Natural killer cell (primary cell): ENCODE results near the gene CEMIP. TPM values are rescaled to one million over a fixed set of nuclear protein-coding genes. Genes with fewer than 3 reads are reported as not detected.

Source experiments
- ATAC-seq, 3 donors: fragments of 150-1000 bp in 2 of 3; fragments of 200-7000 bp in 1 of 3; cut with Tn5 transposase; 1 replicate in 1 of 3; 2 replicates in 2 of 3; pipeline ENCODE4 v1.10.0; 2021; ENCODE audit warnings: mild to moderate bottlenecking in 2 of 3, moderate library complexity in 2 of 3
- DNase-seq, 2 donors: peaks; one replicate each; pipeline versions ENCODE4 v3.0.0 to v3.0.0-alpha.2; 2013 to 2021; ENCODE audit warnings: mixed read lengths in 1 of 2
- H3K27ac ChIP-seq: one replicate; pipeline ENCODE4 v1.5.1; 2013; ENCODE audit warnings: mild to moderate bottlenecking, low read length
- H3K27me3 ChIP-seq: one replicate; pipeline ENCODE4 v1.6.1; 2013; ENCODE audit warnings: low read length; ENCODE audit not compliant: control insufficient read depth, insufficient read depth
- H3K36me3 ChIP-seq: one replicate; pipeline ENCODE4 v1.6.1; 2013; ENCODE audit warnings: low read length; ENCODE audit not compliant: control insufficient read depth, insufficient read depth
- H3K4me1 ChIP-seq: one replicate; pipeline ENCODE4 v1.6.1; 2013; ENCODE audit warnings: low read length; ENCODE audit not compliant: control insufficient read depth, insufficient read depth
- H3K4me3 ChIP-seq: one replicate; pipeline ENCODE4 v1.5.1; 2013; ENCODE audit warnings: low read length
- H3K9me3 ChIP-seq: one replicate; pipeline ENCODE4 v1.6.1; 2013; ENCODE audit warnings: low read length; ENCODE audit not compliant: control insufficient read depth, insufficient read depth
- H3K27ac Mint-ChIP-seq, 2 donors: one replicate each; pipeline ENCODE4 v1.8.0; 2022; ENCODE audit warnings: mild to moderate bottlenecking in 2 of 2, mixed read lengths in 2 of 2, moderate library complexity in 1 of 2
- H3K27me3 Mint-ChIP-seq, 2 donors: one replicate each; pipeline ENCODE4 v1.8.0; 2022; ENCODE audit warnings: low read depth in 2 of 2, mixed read lengths in 2 of 2
- H3K36me3 Mint-ChIP-seq: one replicate; pipeline ENCODE4 v1.8.0; 2022; ENCODE audit warnings: mixed read lengths
- H3K4me1 Mint-ChIP-seq, 2 donors: one replicate each; pipeline ENCODE4 v1.8.0; 2022; ENCODE audit warnings: mixed read lengths in 2 of 2
- H3K4me3 Mint-ChIP-seq: one replicate; pipeline ENCODE4 v1.8.0; 2022; ENCODE audit warnings: mild to moderate bottlenecking, moderate library complexity, mixed read lengths
- H3K9me3 Mint-ChIP-seq, 2 donors: one replicate each; pipeline ENCODE4 v1.8.0; 2022; ENCODE audit warnings: mixed read lengths in 2 of 2
- WGBS: methylation state at CpG from one replicate; pipeline ENCODE4 v1.1.7; 2013; ENCODE audit warnings: missing lambda C conversion rate; ENCODE audit not compliant: insufficient coverage; 5-methylcytosine and 5-hydroxymethylcytosine counted together
- intact Hi-C: fragments of 100-400 bp; cut with micrococcal nuclease; formaldehyde crosslinking; loops from one replicate; pipeline ENCODE4 v1.14.2; 2022
- total RNA-seq, 4 donors: library from RNA; stranded (reverse); fragments of 120-200 nt in 1 of 4; gene quantifications; one replicate each; pipeline versions ENCODE4 v1.2.3 to v1.2.4, GENCODE V29; 2013 to 2022
- TF ChIP-seq, protein P1 (sequence below): fragments of 200-600 bp; IDR thresholded peaks from one replicate; pipeline ENCODE4 v1.8.0; 2022; ENCODE audit warnings: antibody characterized with exemption

The CEMIP gene
- total RNA-seq, 3 donors from 2014 or later (not counting 1 experiment from before 2014, with no cell fraction given), result 0.07 to 0.82 TPM; not detected in 1

DNA sequence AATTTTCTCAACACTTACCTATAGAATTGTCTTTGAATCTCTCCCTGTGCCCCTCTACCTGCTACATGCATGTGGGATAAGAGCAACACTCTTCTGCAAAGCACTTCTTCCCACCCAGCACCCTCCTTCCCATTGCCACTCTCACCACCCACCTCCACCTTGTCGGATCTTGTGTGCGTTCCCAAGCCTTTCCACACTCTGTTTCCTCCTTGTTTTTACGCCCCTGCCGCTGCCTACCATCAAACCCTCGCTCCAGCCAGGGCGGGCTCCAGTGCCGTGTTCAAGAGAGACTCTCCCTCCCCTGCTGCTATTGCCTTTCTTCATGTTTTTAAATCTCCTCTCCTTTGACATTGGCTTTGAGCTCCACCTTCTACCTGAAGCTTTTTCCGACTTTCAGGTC, 43.8 kb upstream of the CEMIP start:
- Mint-ChIP-seq H3K9me3 (no peaks in the 10 kb centered on the region), H3K4me3 (no peak overlapping the region), H3K36me3 (no peaks in the 10 kb centered on the region), H3K27me3 (peaks cover 0 to 6% of the 10 kb centered on the region in 2 donors), H3K4me1 (peaks cover 0 to 5% of the 10 kb centered on the region in 2 donors), H3K27ac (no peak overlapping the region)
- H3K4me3 ChIP-seq, result no peak overlapping the region
- H3K9me3 ChIP-seq, result no peaks in the 10 kb centered on the region
- WGBS, result 96% methylated on average over 8 of the region's 8 CpGs
- ATAC-seq (no peak), DNase-seq (no peak)
- H3K27ac ChIP-seq, result no peak overlapping the region
- TF ChIP-seq, protein P1, sequence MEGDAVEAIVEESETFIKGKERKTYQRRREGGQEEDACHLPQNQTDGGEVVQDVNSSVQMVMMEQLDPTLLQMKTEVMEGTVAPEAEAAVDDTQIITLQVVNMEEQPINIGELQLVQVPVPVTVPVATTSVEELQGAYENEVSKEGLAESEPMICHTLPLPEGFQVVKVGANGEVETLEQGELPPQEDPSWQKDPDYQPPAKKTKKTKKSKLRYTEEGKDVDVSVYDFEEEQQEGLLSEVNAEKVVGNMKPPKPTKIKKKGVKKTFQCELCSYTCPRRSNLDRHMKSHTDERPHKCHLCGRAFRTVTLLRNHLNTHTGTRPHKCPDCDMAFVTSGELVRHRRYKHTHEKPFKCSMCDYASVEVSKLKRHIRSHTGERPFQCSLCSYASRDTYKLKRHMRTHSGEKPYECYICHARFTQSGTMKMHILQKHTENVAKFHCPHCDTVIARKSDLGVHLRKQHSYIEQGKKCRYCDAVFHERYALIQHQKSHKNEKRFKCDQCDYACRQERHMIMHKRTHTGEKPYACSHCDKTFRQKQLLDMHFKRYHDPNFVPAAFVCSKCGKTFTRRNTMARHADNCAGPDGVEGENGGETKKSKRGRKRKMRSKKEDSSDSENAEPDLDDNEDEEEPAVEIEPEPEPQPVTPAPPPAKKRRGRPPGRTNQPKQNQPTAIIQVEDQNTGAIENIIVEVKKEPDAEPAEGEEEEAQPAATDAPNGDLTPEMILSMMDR, result no peak
- no peaks in the 10 kb centered on the region for H3K27me3 ChIP-seq
- intact Hi-C loops, result no loop called here
- H3K36me3 ChIP-seq, result no peaks in the 10 kb centered on the region
- no peaks in the 10 kb centered on the region for H3K4me1 ChIP-seq

DNA sequence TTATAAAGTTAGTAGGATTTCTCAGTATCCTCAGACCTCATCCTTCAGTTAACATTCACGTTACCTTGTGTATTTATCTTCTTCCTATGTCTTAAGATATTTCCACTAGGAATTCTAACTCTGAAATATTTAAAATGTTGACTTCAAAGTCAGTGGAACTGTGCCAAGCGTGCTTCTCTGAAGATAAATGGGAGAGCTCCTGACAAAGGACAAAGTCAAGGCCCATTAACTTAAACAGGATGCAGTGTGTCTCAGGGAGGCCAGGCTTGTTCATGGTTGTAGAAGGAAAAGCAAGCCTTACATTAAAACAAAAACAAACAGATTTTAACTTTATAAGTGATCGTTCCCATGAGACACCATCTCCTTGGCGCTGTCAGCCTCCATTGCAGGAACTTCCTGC, 42.6 kb upstream of the CEMIP start:
- no peaks in the 10 kb centered on the region for H3K27me3 ChIP-seq
- H3K36me3 ChIP-seq, result no peaks in the 10 kb centered on the region
- H3K27ac ChIP-seq, result no peak overlapping the region
- H3K4me1 Mint-ChIP-seq, result no peaks in the 10 kb centered on the region
- H3K9me3 ChIP-seq, result no peaks in the 10 kb centered on the region
- H3K9me3 Mint-ChIP-seq, result no peaks in the 10 kb centered on the region
- TF ChIP-seq, protein P1, result no peak
- H3K4me3 ChIP-seq, result no peak overlapping the region
- H3K36me3 Mint-ChIP-seq, result no peaks in the 10 kb centered on the region
- ATAC-seq, result no peak
- 89% methylated on average over 3 of the region's 4 CpGs for WGBS
- peaks cover 0 to 6% of the 10 kb centered on the region in 2 donors for H3K27me3 Mint-ChIP-seq
- no peak for DNase-seq
- no peaks in the 10 kb centered on the region for H3K4me1 ChIP-seq
- H3K4me3 Mint-ChIP-seq, result no peak overlapping the region
- intact Hi-C loops, result no loop called here
- no peak overlapping the region for H3K27ac Mint-ChIP-seq

DNA sequence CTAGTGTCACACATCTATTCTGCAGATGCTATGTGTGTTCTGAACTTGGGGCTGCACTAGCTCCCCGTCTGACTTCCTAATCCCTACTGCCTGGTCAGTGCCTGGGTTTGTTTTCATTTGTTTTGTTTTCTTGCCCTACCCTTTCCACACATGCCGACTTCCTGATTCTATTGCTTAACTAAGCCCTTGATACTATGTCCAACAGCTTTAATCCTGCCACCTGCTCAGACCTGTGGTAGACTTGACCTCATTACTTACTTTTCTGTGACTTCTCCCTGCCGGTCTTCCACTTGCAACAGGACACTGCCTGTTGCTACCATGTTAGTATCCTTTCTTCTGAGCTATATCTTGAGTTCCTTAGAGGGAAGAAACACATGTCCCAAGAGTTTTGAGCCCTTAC, 39.3 kb upstream of the CEMIP start:
- H3K27ac ChIP-seq, result no peak overlapping the region
- TF ChIP-seq, protein P1, result no peak
- no peak overlapping the region for H3K4me3 ChIP-seq
- no peaks in the 10 kb centered on the region for H3K36me3 Mint-ChIP-seq
- no peaks in the 10 kb centered on the region for H3K4me1 Mint-ChIP-seq
- H3K36me3 ChIP-seq, result no peaks in the 10 kb centered on the region
- H3K4me1 ChIP-seq, result no peaks in the 10 kb centered on the region
- H3K27ac Mint-ChIP-seq, result no peak overlapping the region
- H3K9me3 ChIP-seq, result no peaks in the 10 kb centered on the region
- H3K9me3 Mint-ChIP-seq, result no peaks in the 10 kb centered on the region
- H3K27me3 ChIP-seq, result no peaks in the 10 kb centered on the region
- intact Hi-C loops, result no loop called here
- 92% methylated on average over 3 of the region's 3 CpGs for WGBS
- no peak for DNase-seq
- no peak overlapping the region for H3K4me3 Mint-ChIP-seq
- H3K27me3 Mint-ChIP-seq, result peaks cover 0 to 6% of the 10 kb centered on the region in 2 donors
- no peak for ATAC-seq

DNA sequence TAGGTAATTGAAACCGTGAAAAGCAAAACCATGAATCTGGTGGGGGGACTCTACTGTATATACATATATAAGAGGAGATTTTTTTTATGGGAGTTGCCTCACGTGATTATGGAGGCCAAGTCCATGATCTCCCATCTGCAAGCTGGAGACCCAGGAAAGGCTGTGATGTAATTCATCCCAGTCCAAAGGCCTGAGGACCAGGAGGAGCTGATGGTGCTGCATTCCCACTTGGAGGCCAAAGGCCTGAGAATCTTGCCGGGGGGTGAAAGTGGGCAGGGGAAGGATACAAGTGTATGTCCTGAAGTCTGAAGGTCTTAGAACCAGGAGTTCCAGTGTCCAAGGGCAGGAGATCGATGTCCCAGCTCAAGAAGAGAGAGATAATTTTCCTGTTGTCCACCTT, 37.1 kb upstream of the CEMIP start:
- no peaks in the 10 kb centered on the region for H3K4me1 Mint-ChIP-seq
- no peak for ATAC-seq
- TF ChIP-seq, protein P1, result no peak
- no peaks in the 10 kb centered on the region for H3K4me1 ChIP-seq
- no peak overlapping the region for H3K27ac Mint-ChIP-seq
- WGBS, result 91% methylated on average over 3 of the region's 4 CpGs
- H3K27me3 ChIP-seq, result no peaks in the 10 kb centered on the region
- H3K36me3 Mint-ChIP-seq, result no peaks in the 10 kb centered on the region
- intact Hi-C loops, result no loop called here
- DNase-seq, result no peak
- H3K36me3 ChIP-seq, result no peaks in the 10 kb centered on the region
- H3K27ac ChIP-seq, result no peak overlapping the region
- H3K4me3 ChIP-seq, result no peak overlapping the region
- H3K27me3 Mint-ChIP-seq, result peaks cover 0 to 6% of the 10 kb centered on the region in 2 donors
- no peak overlapping the region for H3K4me3 Mint-ChIP-seq
- peaks cover 0 to 3% of the 10 kb centered on the region in 2 donors for H3K9me3 Mint-ChIP-seq
- no peaks in the 10 kb centered on the region for H3K9me3 ChIP-seq
